Measurements from ENCODE around the gene REN.

DNA sequence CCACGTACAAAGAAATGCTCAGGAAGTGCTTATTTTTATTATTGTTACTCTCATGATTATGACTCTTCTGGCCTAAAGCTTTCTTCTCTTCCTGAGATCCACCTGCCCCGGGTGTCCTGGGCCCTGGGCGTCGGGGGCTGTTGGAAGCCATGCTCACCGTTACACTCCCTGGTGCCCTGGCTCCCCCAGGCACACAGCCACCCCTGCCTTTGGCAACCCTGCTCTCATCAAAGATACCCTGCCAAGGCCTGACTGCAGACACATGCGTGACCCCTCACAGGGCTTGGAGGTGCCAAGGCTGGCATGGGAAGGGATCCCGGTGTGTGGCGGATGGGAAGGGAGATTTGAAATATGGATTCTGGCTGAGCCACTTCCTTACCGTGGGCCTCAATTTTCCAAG, 33.4 kb upstream of the REN start:
- TF ChIP-seq, protein P1, sequence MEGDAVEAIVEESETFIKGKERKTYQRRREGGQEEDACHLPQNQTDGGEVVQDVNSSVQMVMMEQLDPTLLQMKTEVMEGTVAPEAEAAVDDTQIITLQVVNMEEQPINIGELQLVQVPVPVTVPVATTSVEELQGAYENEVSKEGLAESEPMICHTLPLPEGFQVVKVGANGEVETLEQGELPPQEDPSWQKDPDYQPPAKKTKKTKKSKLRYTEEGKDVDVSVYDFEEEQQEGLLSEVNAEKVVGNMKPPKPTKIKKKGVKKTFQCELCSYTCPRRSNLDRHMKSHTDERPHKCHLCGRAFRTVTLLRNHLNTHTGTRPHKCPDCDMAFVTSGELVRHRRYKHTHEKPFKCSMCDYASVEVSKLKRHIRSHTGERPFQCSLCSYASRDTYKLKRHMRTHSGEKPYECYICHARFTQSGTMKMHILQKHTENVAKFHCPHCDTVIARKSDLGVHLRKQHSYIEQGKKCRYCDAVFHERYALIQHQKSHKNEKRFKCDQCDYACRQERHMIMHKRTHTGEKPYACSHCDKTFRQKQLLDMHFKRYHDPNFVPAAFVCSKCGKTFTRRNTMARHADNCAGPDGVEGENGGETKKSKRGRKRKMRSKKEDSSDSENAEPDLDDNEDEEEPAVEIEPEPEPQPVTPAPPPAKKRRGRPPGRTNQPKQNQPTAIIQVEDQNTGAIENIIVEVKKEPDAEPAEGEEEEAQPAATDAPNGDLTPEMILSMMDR (IDR thresholded peaks at IDR 0.05): no peak
- TF ChIP-seq POLR2A (IDR thresholded peaks at IDR 0.05): no peak
- TF ChIP-seq POLR2AphosphoS5 (IDR thresholded peaks at IDR 0.05): no peak

All from breast epithelium (tissue), 3 donors.